Activated T-helper 1 cell treated with anti-CD3 and anti-CD28 coated beads, Interleukin-12 subunit alpha, Interleukin-12 subunit beta, Interleukin-2, Interleukin-4 antibody, amounts not matched to agents 30 ng/mL and 10 ng/mL and 1 ng/mL, durations not matched to agents 14 hours and 24 hours and 36 hours (primary cell): ENCODE measurements around the gene OGT. TPM values are rescaled to one million over a fixed set of nuclear protein-coding genes. Genes with fewer than 3 reads are reported as not detected.
"Not testable (repeated sequence)": the region's sequence is repeated elsewhere in the genome, so short reads cannot be mapped to it uniquely, and the experiment has no call there.

Experiments used
- DNase-seq: peaks from one replicate; pipeline ENCODE4 v3.0.0; 2021; ENCODE audit warnings: low spot score
- H3K27ac Mint-ChIP-seq: one replicate; pipeline ENCODE4 v1.8.0; 2021; ENCODE audit warnings: mild to moderate bottlenecking, mixed read lengths
- H3K27me3 Mint-ChIP-seq: one replicate; pipeline ENCODE4 v1.8.0; 2022; ENCODE audit warnings: mild to moderate bottlenecking, moderate library complexity, mixed read lengths; ENCODE audit not compliant: insufficient read depth
- H3K36me3 Mint-ChIP-seq: one replicate; pipeline ENCODE4 v1.8.0; 2021; ENCODE audit warnings: low read depth, mixed read lengths
- H3K4me1 Mint-ChIP-seq: one replicate; pipeline ENCODE4 v1.8.0; 2021; ENCODE audit warnings: low read depth, mixed read lengths
- H3K4me3 Mint-ChIP-seq: one replicate; pipeline ENCODE4 v1.8.0; 2021; ENCODE audit warnings: mild to moderate bottlenecking, moderate library complexity, mixed read lengths
- H3K9me3 Mint-ChIP-seq: one replicate; pipeline ENCODE4 v1.8.0; 2021; ENCODE audit warnings: mixed read lengths
- intact Hi-C: fragments of 100-400 bp; cut with micrococcal nuclease; formaldehyde crosslinking; loops from one replicate; pipeline ENCODE4 v1.15.1; 2024
- total RNA-seq: library from RNA; stranded (reverse); gene quantifications from 2 replicates; pipeline ENCODE4 v1.2.3, GENCODE V29; 2022

The OGT gene
- total RNA-seq, 1 donor from 2014 or later, result 295 TPM

DNA sequence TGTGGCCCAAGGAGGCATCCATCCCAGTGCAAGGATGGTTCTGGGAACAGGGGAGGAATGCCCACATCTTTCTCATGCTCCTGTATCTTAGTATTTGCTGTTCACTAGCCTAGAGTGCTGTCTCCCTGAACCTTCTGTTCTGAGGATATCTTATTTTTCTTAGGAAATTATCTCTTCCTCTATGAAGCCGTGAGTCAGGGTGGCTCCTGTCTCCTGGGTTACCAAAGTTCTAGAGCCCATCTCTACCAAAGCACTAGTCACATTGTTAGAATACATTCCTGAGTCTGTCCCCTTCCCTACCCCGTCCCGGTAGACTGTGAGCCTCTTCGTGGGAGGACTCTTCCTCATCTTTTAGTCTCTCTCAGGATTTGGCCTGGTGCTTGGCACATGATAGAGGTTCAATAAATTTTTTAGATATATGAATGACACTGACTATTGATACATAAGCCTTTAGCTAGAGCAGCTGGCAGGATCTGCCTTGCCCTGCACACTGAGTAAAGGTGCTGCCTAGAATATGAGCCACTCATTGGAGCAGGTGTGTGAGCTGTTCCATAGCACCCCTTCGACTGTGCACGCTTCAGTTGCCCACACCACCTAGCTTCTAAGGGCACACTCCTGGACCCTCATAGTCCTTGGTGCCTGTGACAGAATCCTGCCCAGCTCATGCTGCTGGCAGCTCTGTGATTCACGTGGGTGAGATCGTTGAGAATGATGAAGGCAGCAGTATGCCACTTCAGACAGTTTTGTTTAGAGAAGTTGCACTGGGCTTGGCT, 72.1 kb downstream of the OGT start:
- Mint-ChIP-seq H3K4me1 (peaks cover 42% of the 10 kb centered on the region), H3K27ac (peak overlapping the region; percentile 40)

GRCh38 chrX:71606536-71607216, 73.8 kb downstream of the OGT start:
- intact Hi-C loops, result no loop called here
- H3K4me3 Mint-ChIP-seq, result peak overlapping the region; percentile 26

More for the DNA sequence above, 72.1 kb downstream of the OGT start:
- Mint-ChIP-seq H3K27me3 (no peaks in the 10 kb centered on the region), H3K36me3 (peaks cover 66% of the 10 kb centered on the region), H3K4me3 (no peak overlapping the region), H3K9me3 (no peaks in the 10 kb centered on the region)
- DNase-seq, result no peak
- intact Hi-C loops, result no loop called here

DNA sequence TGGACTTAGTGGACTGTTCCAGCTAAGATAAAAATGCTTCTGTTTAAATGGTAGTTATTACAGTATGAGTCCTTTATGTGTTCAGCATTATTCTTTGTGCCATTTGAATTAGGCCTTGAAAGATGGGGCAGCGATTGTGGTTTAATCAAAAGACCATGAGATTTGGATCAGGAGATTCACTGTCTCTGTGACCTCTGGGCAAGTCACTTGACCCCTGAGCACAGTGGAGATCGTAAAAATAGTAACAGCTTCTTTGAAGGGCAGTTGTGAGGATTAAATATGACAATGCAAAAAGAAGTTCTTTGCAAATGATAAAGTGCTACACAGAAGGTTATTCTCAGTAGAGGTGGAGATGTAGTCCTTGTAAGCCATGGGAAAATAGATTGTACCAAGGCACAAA, 74.6 kb downstream of the OGT start:
- Mint-ChIP-seq H3K4me1 (peaks cover 54% of the 10 kb centered on the region), H3K27me3 (no peaks in the 10 kb centered on the region), H3K9me3 (no peaks in the 10 kb centered on the region), H3K36me3 (peaks cover 71% of the 10 kb centered on the region), H3K4me3 (peak overlapping the region; percentile 38), H3K27ac (peak overlapping the region; percentile 76)
- DNase-seq, result no peak
- intact Hi-C loops, result no loop called here

More at GRCh38 chrX:71606536-71607216, 73.8 kb downstream of the OGT start:
- Mint-ChIP-seq H3K27me3 (no peaks in the 10 kb centered on the region), H3K9me3 (no peaks in the 10 kb centered on the region), H3K36me3 (peaks cover 75% of the 10 kb centered on the region), H3K27ac (peak overlapping the region; percentile 76), H3K4me1 (peaks cover 52% of the 10 kb centered on the region)
- DNase-seq, result no peak

DNA sequence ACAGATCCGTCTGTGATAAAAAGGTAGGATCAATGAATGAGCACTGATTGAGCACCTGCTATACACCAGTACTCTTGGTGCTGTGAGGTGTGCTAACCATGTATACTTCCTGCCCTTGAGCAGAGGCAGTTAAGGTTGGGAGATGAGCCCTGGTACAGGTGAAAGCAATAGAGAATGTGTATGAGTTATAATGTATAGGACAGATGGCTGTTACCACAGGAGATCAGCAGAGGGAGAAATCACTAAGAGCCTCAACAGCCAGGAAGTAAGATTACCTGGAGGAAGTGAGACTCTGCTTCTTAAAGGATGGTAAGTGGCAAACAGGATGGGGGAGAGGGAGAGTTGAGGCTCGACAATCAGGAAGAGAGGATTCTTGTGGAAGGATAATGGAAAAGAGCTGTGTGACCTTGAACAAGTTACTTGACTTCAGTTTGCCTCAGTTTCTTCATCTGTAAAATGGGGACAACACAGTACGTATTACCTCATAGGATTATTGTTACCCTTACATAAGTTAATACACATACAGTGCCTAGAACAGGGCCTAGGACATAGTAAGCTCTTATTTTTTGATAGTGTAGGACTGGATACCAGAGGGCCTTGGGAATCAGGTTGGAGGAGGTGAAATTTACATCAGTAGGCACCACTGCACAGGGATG, 76.3 kb downstream of the OGT start:
- Mint-ChIP-seq H3K27ac (peak overlapping the region; percentile 83), H3K9me3 (no peaks in the 10 kb centered on the region), H3K36me3 (peaks cover 66% of the 10 kb centered on the region), H3K4me3 (no peak overlapping the region), H3K4me1 (peaks cover 67% of the 10 kb centered on the region), H3K27me3 (no peaks in the 10 kb centered on the region)
- intact Hi-C loops, result loop anchor here (1.0 to 2.0 kb wide), 2 partner anchors 14 to 43 kb away; no protein-coding TSS in a partner anchor
- DNase-seq, result no peak

DNA sequence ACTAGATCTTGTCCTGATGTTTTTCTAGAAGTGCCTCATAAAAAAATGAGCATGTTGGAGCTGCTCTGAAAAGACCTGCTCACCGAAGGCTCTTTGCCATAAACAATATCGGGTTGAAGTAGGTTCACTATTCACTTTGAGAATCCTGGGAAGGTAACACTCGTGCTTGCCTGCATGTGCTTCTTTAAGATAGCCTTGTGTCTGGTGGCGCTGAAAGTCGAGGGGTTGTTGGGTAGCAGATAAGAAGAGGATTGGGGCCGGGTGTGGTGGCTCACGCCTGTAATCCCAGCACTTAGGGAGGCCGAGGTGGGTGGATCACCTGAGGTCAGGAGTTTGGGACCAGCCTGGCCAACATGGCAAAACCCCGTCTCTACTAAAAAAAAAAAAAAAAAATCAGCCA, 78.8 kb downstream of the OGT start:
- not testable (repeated sequence) for DNase-seq, H3K27ac Mint-ChIP-seq, H3K4me3 Mint-ChIP-seq, H3K9me3 Mint-ChIP-seq, H3K27me3 Mint-ChIP-seq
- Mint-ChIP-seq H3K4me1 (peaks cover 70% of the 10 kb centered on the region), H3K36me3 (peaks cover 63% of the 10 kb centered on the region)
- intact Hi-C loops, result loop anchor here (10.0 kb wide), 1 partner anchor 497 kb away; the partner anchor contains the start of genes IL2RG and MED12

- Mint-ChIP-seq H3K36me3 (peaks cover 63% of the 10 kb centered on the region), H3K9me3 (no peaks in the 10 kb centered on the region), H3K27ac (peak overlapping the region; percentile 56), H3K27me3 (no peaks in the 10 kb centered on the region), H3K4me1 (peaks cover 74% of the 10 kb centered on the region), H3K4me3 (no peak overlapping the region)
- no peak for DNase-seq
- intact Hi-C loops, result loop anchor here (10.0 kb wide), 1 partner anchor 497 kb away; the partner anchor contains the start of genes IL2RG and MED12
Measured at GRCh38 chrX:71612256-71612655, 79.4 kb downstream of the OGT start.

DNA sequence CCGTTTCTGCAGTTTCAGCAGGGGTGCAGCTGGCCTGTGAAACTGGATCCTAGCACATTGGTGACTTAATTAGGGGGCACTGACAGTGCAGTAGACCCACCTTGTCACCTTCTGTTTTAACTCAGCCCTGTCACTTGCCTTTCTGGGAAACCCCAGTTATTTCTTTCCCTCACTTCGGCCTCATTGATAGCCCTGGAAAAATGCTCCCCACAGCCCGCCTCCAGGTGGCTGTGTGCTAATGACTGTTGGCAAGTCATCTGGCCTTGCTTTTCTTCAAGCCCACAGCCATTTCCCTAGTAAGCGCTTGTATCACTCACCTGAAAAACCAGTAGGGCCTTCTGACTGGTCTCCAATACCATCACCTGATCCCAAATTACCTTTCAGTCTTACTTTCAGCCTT, 82.2 kb downstream of the OGT start:
- intact Hi-C loops, result loop anchor here (10.0 kb wide), 1 partner anchor 500 kb away; the partner anchor contains the start of genes IL2RG and MED12
- H3K4me1 Mint-ChIP-seq, result peaks cover 78% of the 10 kb centered on the region
- H3K4me3 Mint-ChIP-seq, result peak overlapping the region; percentile 86
- peak overlapping the region; percentile 91 for H3K27ac Mint-ChIP-seq
- H3K9me3 Mint-ChIP-seq, result no peaks in the 10 kb centered on the region
- no peaks in the 10 kb centered on the region for H3K27me3 Mint-ChIP-seq
- peaks cover 57% of the 10 kb centered on the region for H3K36me3 Mint-ChIP-seq
- no peak for DNase-seq

- intact Hi-C loops, result loop anchor here (10.0 kb wide), 1 partner anchor 501 kb away; the partner anchor contains the start of genes IL2RG and MED12
- Mint-ChIP-seq H3K9me3 (no peaks in the 10 kb centered on the region), H3K4me3 (peak overlapping the region; percentile 86), H3K27me3 (no peaks in the 10 kb centered on the region), H3K36me3 (peaks cover 52% of the 10 kb centered on the region), H3K27ac (peak overlapping the region; percentile 91), H3K4me1 (peaks cover 83% of the 10 kb centered on the region)
- DNase-seq, result no peak
Measured at GRCh38 chrX:71615954-71616353, 83.0 kb downstream of the OGT start.

- intact Hi-C loops, result loop anchor here (10.0 kb wide), 1 partner anchor 502 kb away; the partner anchor contains the start of genes IL2RG and MED12
- Mint-ChIP-seq H3K9me3 (no peaks in the 10 kb centered on the region), H3K4me1 (peaks cover 79% of the 10 kb centered on the region), H3K4me3 (peak overlapping the region; percentile 93), H3K27me3 (no peaks in the 10 kb centered on the region), H3K27ac (peak overlapping the region; percentile 43), H3K36me3 (peaks cover 43% of the 10 kb centered on the region)
- no peak for DNase-seq
Measured at GRCh38 chrX:71616672-71617529, 84.0 kb downstream of the OGT start.

- Mint-ChIP-seq H3K4me1 (peaks cover 85% of the 10 kb centered on the region), H3K27me3 (no peaks in the 10 kb centered on the region), H3K36me3 (peaks cover 41% of the 10 kb centered on the region), H3K4me3 (peak overlapping the region; percentile 93), H3K9me3 (no peaks in the 10 kb centered on the region), H3K27ac (peak overlapping the region; percentile 97)
- DNase-seq, result no peak
- intact Hi-C loops, result loop anchor here (1.0 to 10.0 kb wide), 5 partner anchors 45 to 503 kb away; partner anchors contain the start of genes IL2RG, MED12, NONO and TAF1
Measured at GRCh38 chrX:71617742-71618141, 84.8 kb downstream of the OGT start.

- Mint-ChIP-seq H3K4me1 (peaks cover 85% of the 10 kb centered on the region), H3K27ac (peak within 1 kb of the TSS; percentile 97), H3K9me3 (no peaks in the 10 kb centered on the region), H3K36me3 (peaks cover 35% of the 10 kb centered on the region), H3K27me3 (no peaks in the 10 kb centered on the region), H3K4me3 (peak within 1 kb of the TSS; percentile 93)
- intact Hi-C loops, result loop anchor here (1.0 to 10.0 kb wide), 5 partner anchors 44 to 504 kb away; partner anchors contain the start of genes IL2RG, MED12, NONO and TAF1
- peak; percentile 64 for DNase-seq
Measured at GRCh38 chrX:71618303-71618721, 85.4 kb downstream of the OGT start, which contains the start of gene CXCR3. Gene CXCR3 (minus strand): TSS chrX:71618511. CDS start chrX:71618449, 62 bp downstream.
